Panc1 (cell line): ENCODE results near the gene SLC2A3.
"Not testable (repeated sequence)": the region's sequence is repeated elsewhere in the genome, so short reads cannot be mapped to it uniquely, and the experiment has no call there.

Experiments
- POLR2AphosphoS5 ChIP-seq: IDR thresholded peaks from 2 replicates; pipeline ENCODE4 v1.6.1; 2012; ENCODE audit warnings: mild to moderate bottlenecking, low read depth, low read length, moderate library complexity
- SIN3A ChIP-seq: IDR thresholded peaks from 2 replicates; pipeline ENCODE4 v1.6.1; 2012; ENCODE audit warnings: low read depth, mild to moderate bottlenecking, low read length, moderate library complexity, borderline replicate concordance; ENCODE audit not compliant: insufficient read depth
- TF ChIP-seq, protein P1 (sequence below): fragments of 450-650 bp; IDR thresholded peaks from 2 replicates; pipeline ENCODE4 v1.5.1; 2017; ENCODE audit warnings: mild to moderate bottlenecking

DNA sequence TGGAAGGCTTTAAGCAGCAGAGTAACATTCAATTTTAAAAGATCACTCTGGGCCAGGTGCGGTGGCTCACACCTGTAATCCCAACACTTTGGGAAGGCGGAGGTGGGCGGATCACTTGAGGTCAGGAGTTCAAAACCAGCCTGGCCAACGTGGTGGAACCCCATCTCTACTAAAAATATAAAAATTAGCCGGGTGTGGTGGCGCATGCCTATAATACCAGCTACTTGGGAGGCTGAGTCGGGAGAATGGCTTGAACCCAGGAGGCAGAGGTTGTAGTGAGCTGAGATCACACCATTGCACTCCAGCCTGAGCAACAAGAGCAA is 17.8 kb downstream of the SLC2A3 start:
- TF ChIP-seq, protein P1, sequence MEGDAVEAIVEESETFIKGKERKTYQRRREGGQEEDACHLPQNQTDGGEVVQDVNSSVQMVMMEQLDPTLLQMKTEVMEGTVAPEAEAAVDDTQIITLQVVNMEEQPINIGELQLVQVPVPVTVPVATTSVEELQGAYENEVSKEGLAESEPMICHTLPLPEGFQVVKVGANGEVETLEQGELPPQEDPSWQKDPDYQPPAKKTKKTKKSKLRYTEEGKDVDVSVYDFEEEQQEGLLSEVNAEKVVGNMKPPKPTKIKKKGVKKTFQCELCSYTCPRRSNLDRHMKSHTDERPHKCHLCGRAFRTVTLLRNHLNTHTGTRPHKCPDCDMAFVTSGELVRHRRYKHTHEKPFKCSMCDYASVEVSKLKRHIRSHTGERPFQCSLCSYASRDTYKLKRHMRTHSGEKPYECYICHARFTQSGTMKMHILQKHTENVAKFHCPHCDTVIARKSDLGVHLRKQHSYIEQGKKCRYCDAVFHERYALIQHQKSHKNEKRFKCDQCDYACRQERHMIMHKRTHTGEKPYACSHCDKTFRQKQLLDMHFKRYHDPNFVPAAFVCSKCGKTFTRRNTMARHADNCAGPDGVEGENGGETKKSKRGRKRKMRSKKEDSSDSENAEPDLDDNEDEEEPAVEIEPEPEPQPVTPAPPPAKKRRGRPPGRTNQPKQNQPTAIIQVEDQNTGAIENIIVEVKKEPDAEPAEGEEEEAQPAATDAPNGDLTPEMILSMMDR = not testable (repeated sequence)
- TF ChIP-seq POLR2AphosphoS5, SIN3A: not testable (repeated sequence)
